CD4-positive, alpha-beta T cell treated with Interleukin-6 for 4 hours (primary cell): ENCODE results near the gene COG1.

Experiments
- DNase-seq: peaks from one replicate; pipeline ENCODE4 v3.0.0-alpha.2; 2020; ENCODE audit warnings: mixed read lengths

The COG1 gene

GRCh38 chr17:73199751-73200317 lies 7.0 kb downstream of the COG1 start:
- no peak for DNase-seq

GRCh38 chr17:73200476-73200875 lies 7.6 kb downstream of the COG1 start:
- no peak for DNase-seq

DNA sequence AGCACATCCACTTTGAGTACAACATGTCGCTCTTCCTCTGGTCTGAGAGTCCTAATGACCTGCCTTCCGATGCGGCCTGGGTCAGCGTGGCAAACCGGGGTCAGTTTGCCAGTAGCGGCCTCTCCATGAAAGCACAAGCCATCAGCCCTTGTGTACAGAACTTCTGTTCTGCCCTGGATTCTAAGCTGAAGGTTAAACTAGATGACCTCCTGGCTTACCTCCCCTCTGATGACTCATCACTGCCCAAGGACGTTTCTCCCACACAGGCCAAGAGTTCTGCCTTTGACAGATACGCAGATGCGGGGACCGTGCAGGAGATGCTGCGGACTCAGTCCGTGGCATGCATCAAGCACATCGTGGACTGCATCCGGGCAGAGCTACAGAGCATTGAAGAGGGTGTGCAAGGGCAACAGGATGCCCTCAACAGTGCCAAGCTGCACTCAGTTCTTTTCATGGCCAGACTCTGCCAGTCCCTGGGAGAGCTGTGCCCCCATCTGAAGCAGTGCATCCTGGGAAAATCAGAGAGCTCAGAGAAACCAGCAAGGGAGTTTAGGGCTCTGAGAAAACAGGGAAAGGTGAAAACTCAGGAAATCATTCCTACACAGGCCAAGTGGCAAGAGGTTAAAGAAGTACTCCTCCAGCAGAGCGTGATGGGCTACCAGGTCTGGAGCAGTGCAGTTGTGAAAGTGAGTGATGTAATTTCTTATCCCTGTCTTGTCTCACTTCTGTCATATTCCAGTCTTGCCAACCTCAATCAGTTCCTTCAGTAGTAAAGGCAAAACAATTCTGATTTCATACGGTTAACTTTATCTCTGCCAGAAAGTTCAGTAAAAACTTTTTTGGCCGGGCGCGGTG lies 8.6 kb downstream of the COG1 start:
- DNase-seq = no peak

- no peak for DNase-seq
Observed at GRCh38 chr17:73203135-73203787, 10.4 kb downstream of the COG1 start.

GRCh38 chr17:73203788-73204479 lies 11.1 kb downstream of the COG1 start:
- peak; percentile 43 for DNase-seq

GRCh38 chr17:73205459-73205961 lies 12.7 kb downstream of the COG1 start:
- DNase-seq = no peak

- DNase-seq = no peak
Observed at GRCh38 chr17:73208139-73208827, 15.4 kb downstream of the COG1 start.

DNA sequence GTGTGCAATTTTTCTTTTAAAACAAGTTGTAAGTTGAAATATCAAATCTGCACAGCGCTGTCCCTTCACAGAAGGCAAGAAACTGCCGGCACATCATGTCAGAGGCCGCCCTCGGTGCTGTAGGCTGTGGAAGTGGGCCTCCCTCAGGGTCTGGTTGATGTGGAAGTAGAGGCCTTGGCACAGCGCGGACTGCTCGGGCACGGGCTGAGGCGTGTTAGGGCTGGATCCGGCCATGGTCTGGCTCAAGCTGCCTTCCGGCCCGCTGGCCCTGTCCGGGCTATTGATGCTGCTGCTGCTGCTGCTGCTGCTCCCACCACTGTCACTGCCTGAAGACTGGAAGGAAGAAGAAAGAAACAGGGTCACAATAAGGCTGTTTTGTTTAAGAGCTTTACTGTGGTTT lies 16.6 kb downstream of the COG1 start:
- no peak for DNase-seq

GRCh38 chr17:73210002-73210678 lies 17.3 kb downstream of the COG1 start:
- no peak for DNase-seq

- DNase-seq = peak; percentile 72
Observed at GRCh38 chr17:73211745-73212144, 18.9 kb downstream of the COG1 start.

GRCh38 chr17:73214008-73214407 lies 21.2 kb downstream of the COG1 start:
- DNase-seq = no peak

DNA sequence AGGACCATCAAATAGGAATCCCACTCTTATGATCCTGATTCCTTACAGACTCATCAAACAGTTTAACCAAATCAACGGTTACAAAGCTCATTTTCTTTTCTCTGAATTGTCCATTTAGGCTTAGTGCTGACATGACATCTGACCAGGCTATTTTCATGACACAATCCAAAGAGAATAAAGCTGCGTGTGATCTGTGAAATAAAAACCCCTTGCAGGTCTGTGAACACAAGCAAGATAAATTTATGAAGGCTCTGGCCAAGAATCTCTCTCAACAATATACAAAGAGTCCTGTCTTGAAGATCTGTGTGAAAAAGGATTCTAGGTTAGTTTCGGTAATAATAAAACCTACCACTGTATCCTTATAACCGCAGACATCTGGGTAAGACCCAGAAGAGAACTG lies 22.0 kb downstream of the COG1 start:
- no peak for DNase-seq

DNA sequence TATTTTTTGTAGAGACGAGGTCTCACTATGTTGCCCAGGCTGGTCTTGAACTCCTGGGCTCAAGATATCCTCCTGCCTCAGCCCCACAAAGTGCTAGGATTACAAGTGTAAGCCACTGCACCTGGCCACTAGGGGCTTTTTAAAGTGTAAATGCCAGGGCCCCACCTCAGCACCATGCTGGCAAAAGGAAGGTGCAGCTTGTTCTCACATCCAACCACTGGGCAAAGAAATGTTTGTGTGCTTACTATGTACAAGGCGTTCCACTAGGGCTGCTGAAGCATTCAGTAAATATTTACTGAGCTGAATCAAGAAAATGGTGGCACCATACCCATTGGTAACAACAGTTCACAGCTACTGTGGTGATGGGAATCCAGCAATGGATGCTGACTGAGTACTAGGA lies 22.6 kb downstream of the COG1 start:
- DNase-seq = no peak

- no peak for DNase-seq
Observed at GRCh38 chr17:73223626-73224230, 30.9 kb downstream of the COG1 start.

- DNase-seq = no peak
Observed at GRCh38 chr17:73224237-73224636, 31.4 kb downstream of the COG1 start.

DNA sequence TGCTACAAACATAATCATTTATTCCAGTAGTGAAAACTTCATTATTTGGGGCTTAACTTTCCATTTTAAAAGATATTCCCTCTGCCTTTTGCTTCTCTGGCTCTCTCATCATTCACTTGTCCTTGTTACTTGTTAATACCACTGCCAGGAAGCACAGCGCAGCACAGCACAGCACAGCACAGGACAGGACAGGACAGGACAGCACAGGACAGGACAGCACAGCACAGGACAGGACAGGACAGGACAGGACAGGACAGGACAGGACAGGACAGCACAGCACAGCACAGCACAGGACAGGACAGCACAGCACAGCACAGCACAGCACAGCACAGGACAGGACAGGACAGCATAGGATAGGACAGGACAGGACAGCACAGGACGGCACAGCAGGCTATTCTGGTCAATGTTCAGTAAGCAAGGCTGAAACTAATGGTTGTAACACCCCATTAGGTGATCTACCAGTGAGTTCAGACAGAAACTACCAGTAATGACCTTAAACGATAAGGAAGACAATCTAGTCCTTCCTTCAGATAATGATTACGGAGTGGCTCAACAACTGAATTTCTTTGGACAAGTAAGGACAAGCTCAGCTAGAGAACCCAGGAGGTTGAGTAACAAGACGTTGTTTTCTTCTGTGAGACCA lies 31.9 kb downstream of the COG1 start:
- DNase-seq = no peak

GRCh38 chr17:73226556-73227172 lies 33.8 kb downstream of the COG1 start:
- DNase-seq = no peak

GRCh38 chr17:73227379-73227778 lies 34.5 kb downstream of the COG1 start:
- DNase-seq = no peak

DNA sequence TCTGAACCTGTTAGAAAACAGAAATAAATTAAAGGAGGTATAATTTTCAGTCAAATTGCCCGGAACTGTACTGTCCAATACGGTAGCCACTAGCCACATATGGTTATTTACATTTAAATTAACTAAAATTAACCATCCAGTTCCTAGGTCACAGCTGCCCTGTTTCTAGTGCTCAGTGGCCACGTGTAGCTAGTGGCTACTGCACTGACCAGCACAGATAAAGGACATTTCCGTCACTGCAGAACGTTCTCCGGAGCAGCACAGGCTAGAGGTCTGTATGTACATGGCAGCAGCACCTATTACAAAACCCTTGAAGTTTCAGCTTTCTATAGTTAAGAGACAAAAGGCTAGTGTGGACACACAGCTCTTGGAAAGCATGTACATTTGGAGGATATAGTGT lies 35.1 kb downstream of the COG1 start:
- DNase-seq = no peak

- peak; percentile 40 for DNase-seq
Observed at GRCh38 chr17:73228748-73229236, 35.9 kb downstream of the COG1 start.
